ENCODE data around the gene BMPR1B.

BMPR1B gene

GRCh38 chr4:94728056-94728766 is 29.5 kb upstream of the BMPR1B start:
- no peaks in the 10 kb centered on the region for H3K27me3 ChIP-seq (replicated peaks; ENCODE audit: control insufficient read depth, insufficient read depth, low read length, poor library complexity, severe bottlenecking)
- no peaks in the 10 kb centered on the region for H3K4me1 ChIP-seq (ENCODE audit: control insufficient read depth, insufficient read depth, low read length, poor library complexity, severe bottlenecking)
- DNase-seq, result no peak
- no peaks in the 10 kb centered on the region for H3K36me3 ChIP-seq (ENCODE audit: control insufficient read depth, insufficient read depth, low read length)
- no peaks in the 10 kb centered on the region for H3K9me3 ChIP-seq (ENCODE audit: control insufficient read depth, low read length)
- H3K4me3 ChIP-seq (ENCODE audit: insufficient read depth, low read depth, low read length, poor library complexity, severe bottlenecking), result no peak overlapping the region
- H3K27ac ChIP-seq (ENCODE audit: insufficient read depth, low read length, poor library complexity, severe bottlenecking), result no peak overlapping the region

GRCh38 chr4:94732358-94732698 is 25.4 kb upstream of the BMPR1B start:
- H3K4me1 ChIP-seq (ENCODE audit: control insufficient read depth, insufficient read depth, low read length, poor library complexity, severe bottlenecking), result no peaks in the 10 kb centered on the region
- H3K4me3 ChIP-seq (ENCODE audit: insufficient read depth, low read depth, low read length, poor library complexity, severe bottlenecking), result no peak overlapping the region

GRCh38 chr4:94739741-94740140 is 18.0 kb upstream of the BMPR1B start:
- Histone ChIP-seq H3K36me3 (ENCODE audit: control insufficient read depth, insufficient read depth, low read length) (no peaks in the 10 kb centered on the region), H3K4me1 (ENCODE audit: control insufficient read depth, insufficient read depth, low read length, poor library complexity, severe bottlenecking) (no peaks in the 10 kb centered on the region), H3K27ac (ENCODE audit: insufficient read depth, low read length, poor library complexity, severe bottlenecking) (no peak overlapping the region), H3K4me3 (ENCODE audit: insufficient read depth, low read depth, low read length, poor library complexity, severe bottlenecking) (no peak overlapping the region), H3K27me3 (replicated peaks; ENCODE audit: control insufficient read depth, insufficient read depth, low read length, poor library complexity, severe bottlenecking) (no peaks in the 10 kb centered on the region), H3K9me3 (ENCODE audit: control insufficient read depth, low read length) (no peaks in the 10 kb centered on the region)
- no peak for DNase-seq

More at GRCh38 chr4:94732358-94732698, 25.4 kb upstream of the BMPR1B start:
- no peak for DNase-seq
- Histone ChIP-seq H3K36me3 (ENCODE audit: control insufficient read depth, insufficient read depth, low read length) (no peaks in the 10 kb centered on the region), H3K27me3 (replicated peaks; ENCODE audit: control insufficient read depth, insufficient read depth, low read length, poor library complexity, severe bottlenecking) (no peaks in the 10 kb centered on the region), H3K27ac (ENCODE audit: insufficient read depth, low read length, poor library complexity, severe bottlenecking) (no peak overlapping the region), H3K9me3 (ENCODE audit: control insufficient read depth, low read length) (no peaks in the 10 kb centered on the region)

- no peak for DNase-seq
- no peaks in the 10 kb centered on the region for H3K4me1 ChIP-seq (ENCODE audit: control insufficient read depth, insufficient read depth, low read length, poor library complexity, severe bottlenecking)
- no peak overlapping the region for H3K4me3 ChIP-seq (ENCODE audit: insufficient read depth, low read depth, low read length, poor library complexity, severe bottlenecking)
- no peak overlapping the region for H3K27ac ChIP-seq (ENCODE audit: insufficient read depth, low read length, poor library complexity, severe bottlenecking)
- no peaks in the 10 kb centered on the region for H3K9me3 ChIP-seq (ENCODE audit: control insufficient read depth, low read length)
- H3K36me3 ChIP-seq (ENCODE audit: control insufficient read depth, insufficient read depth, low read length), result no peaks in the 10 kb centered on the region
- H3K27me3 ChIP-seq (replicated peaks; ENCODE audit: control insufficient read depth, insufficient read depth, low read length, poor library complexity, severe bottlenecking), result no peaks in the 10 kb centered on the region
Observed at GRCh38 chr4:94741304-94741703, 16.5 kb upstream of the BMPR1B start.

GRCh38 chr4:94743838-94744237 is 13.9 kb upstream of the BMPR1B start:
- Histone ChIP-seq H3K9me3 (ENCODE audit: control insufficient read depth, low read length) (no peaks in the 10 kb centered on the region), H3K36me3 (ENCODE audit: control insufficient read depth, insufficient read depth, low read length) (no peaks in the 10 kb centered on the region), H3K27ac (ENCODE audit: insufficient read depth, low read length, poor library complexity, severe bottlenecking) (no peak overlapping the region), H3K4me3 (ENCODE audit: insufficient read depth, low read depth, low read length, poor library complexity, severe bottlenecking) (no peak overlapping the region), H3K4me1 (ENCODE audit: control insufficient read depth, insufficient read depth, low read length, poor library complexity, severe bottlenecking) (no peaks in the 10 kb centered on the region), H3K27me3 (replicated peaks; ENCODE audit: control insufficient read depth, insufficient read depth, low read length, poor library complexity, severe bottlenecking) (no peaks in the 10 kb centered on the region)
- DNase-seq, result no peak

- H3K36me3 ChIP-seq (ENCODE audit: control insufficient read depth, insufficient read depth, low read length), result no peaks in the 10 kb centered on the region
- no peak for DNase-seq
- H3K4me3 ChIP-seq (ENCODE audit: insufficient read depth, low read depth, low read length, poor library complexity, severe bottlenecking), result no peak overlapping the region
- no peaks in the 10 kb centered on the region for H3K27me3 ChIP-seq (replicated peaks; ENCODE audit: control insufficient read depth, insufficient read depth, low read length, poor library complexity, severe bottlenecking)
- H3K4me1 ChIP-seq (ENCODE audit: control insufficient read depth, insufficient read depth, low read length, poor library complexity, severe bottlenecking), result no peaks in the 10 kb centered on the region
- no peaks in the 10 kb centered on the region for H3K9me3 ChIP-seq (ENCODE audit: control insufficient read depth, low read length)
- no peak overlapping the region for H3K27ac ChIP-seq (ENCODE audit: insufficient read depth, low read length, poor library complexity, severe bottlenecking)
Observed at GRCh38 chr4:94744850-94745249, 12.9 kb upstream of the BMPR1B start.

GRCh38 chr4:94746746-94747145 is 11.0 kb upstream of the BMPR1B start:
- no peak for DNase-seq
- Histone ChIP-seq H3K36me3 (ENCODE audit: control insufficient read depth, insufficient read depth, low read length) (no peaks in the 10 kb centered on the region), H3K4me3 (ENCODE audit: insufficient read depth, low read depth, low read length, poor library complexity, severe bottlenecking) (no peak overlapping the region), H3K27me3 (replicated peaks; ENCODE audit: control insufficient read depth, insufficient read depth, low read length, poor library complexity, severe bottlenecking) (no peaks in the 10 kb centered on the region), H3K4me1 (ENCODE audit: control insufficient read depth, insufficient read depth, low read length, poor library complexity, severe bottlenecking) (no peaks in the 10 kb centered on the region), H3K27ac (ENCODE audit: insufficient read depth, low read length, poor library complexity, severe bottlenecking) (no peak overlapping the region), H3K9me3 (ENCODE audit: control insufficient read depth, low read length) (no peaks in the 10 kb centered on the region)

GRCh38 chr4:94758141-94758699 is 465 bp downstream of the BMPR1B start:
- Histone ChIP-seq H3K4me3 (ENCODE audit: insufficient read depth, low read depth, low read length, poor library complexity, severe bottlenecking) (no peak overlapping the region), H3K9me3 (ENCODE audit: control insufficient read depth, low read length) (no peaks in the 10 kb centered on the region), H3K27ac (ENCODE audit: insufficient read depth, low read length, poor library complexity, severe bottlenecking) (no peak overlapping the region), H3K4me1 (ENCODE audit: control insufficient read depth, insufficient read depth, low read length, poor library complexity, severe bottlenecking) (peaks cover 2% of the 10 kb centered on the region), H3K36me3 (ENCODE audit: control insufficient read depth, insufficient read depth, low read length) (no peaks in the 10 kb centered on the region), H3K27me3 (replicated peaks; ENCODE audit: control insufficient read depth, insufficient read depth, low read length, poor library complexity, severe bottlenecking) (peaks cover 13% of the 10 kb centered on the region)
- DNase-seq, result no peak

GRCh38 chr4:94758700-94759399 is 1.1 kb downstream of the BMPR1B start:
- H3K9me3 ChIP-seq (ENCODE audit: control insufficient read depth, low read length), result no peaks in the 10 kb centered on the region
- peaks cover 2% of the 10 kb centered on the region for H3K4me1 ChIP-seq (ENCODE audit: control insufficient read depth, insufficient read depth, low read length, poor library complexity, severe bottlenecking)
- H3K27ac ChIP-seq (ENCODE audit: insufficient read depth, low read length, poor library complexity, severe bottlenecking), result no peak overlapping the region
- H3K36me3 ChIP-seq (ENCODE audit: control insufficient read depth, insufficient read depth, low read length), result no peaks in the 10 kb centered on the region
- no peak for DNase-seq
- no peak overlapping the region for H3K4me3 ChIP-seq (ENCODE audit: insufficient read depth, low read depth, low read length, poor library complexity, severe bottlenecking)
- peaks cover 13% of the 10 kb centered on the region for H3K27me3 ChIP-seq (replicated peaks; ENCODE audit: control insufficient read depth, insufficient read depth, low read length, poor library complexity, severe bottlenecking)

- Histone ChIP-seq H3K27ac (ENCODE audit: insufficient read depth, low read length, poor library complexity, severe bottlenecking) (no peak overlapping the region), H3K4me3 (ENCODE audit: insufficient read depth, low read depth, low read length, poor library complexity, severe bottlenecking) (no peak overlapping the region), H3K36me3 (ENCODE audit: control insufficient read depth, insufficient read depth, low read length) (no peaks in the 10 kb centered on the region), H3K9me3 (ENCODE audit: control insufficient read depth, low read length) (no peaks in the 10 kb centered on the region), H3K27me3 (replicated peaks; ENCODE audit: control insufficient read depth, insufficient read depth, low read length, poor library complexity, severe bottlenecking) (peaks cover 13% of the 10 kb centered on the region), H3K4me1 (ENCODE audit: control insufficient read depth, insufficient read depth, low read length, poor library complexity, severe bottlenecking) (peaks cover 2% of the 10 kb centered on the region)
- DNase-seq, result no peak
Observed at GRCh38 chr4:94759767-94760211, 2.0 kb downstream of the BMPR1B start.
